Activated CD4-positive, alpha-beta T cell treated with anti-CD3 and anti-CD28 coated beads for 1 hour (primary cell): ENCODE data around the gene TPD52L2.
"Not testable (repeated sequence)": the region's sequence is repeated elsewhere in the genome, so short reads cannot be mapped to it uniquely, and the experiment has no call there.

Experiments used
- DNase-seq: peaks from one replicate; pipeline ENCODE4 v3.0.0-alpha.2; 2020

The TPD52L2 gene

DNA sequence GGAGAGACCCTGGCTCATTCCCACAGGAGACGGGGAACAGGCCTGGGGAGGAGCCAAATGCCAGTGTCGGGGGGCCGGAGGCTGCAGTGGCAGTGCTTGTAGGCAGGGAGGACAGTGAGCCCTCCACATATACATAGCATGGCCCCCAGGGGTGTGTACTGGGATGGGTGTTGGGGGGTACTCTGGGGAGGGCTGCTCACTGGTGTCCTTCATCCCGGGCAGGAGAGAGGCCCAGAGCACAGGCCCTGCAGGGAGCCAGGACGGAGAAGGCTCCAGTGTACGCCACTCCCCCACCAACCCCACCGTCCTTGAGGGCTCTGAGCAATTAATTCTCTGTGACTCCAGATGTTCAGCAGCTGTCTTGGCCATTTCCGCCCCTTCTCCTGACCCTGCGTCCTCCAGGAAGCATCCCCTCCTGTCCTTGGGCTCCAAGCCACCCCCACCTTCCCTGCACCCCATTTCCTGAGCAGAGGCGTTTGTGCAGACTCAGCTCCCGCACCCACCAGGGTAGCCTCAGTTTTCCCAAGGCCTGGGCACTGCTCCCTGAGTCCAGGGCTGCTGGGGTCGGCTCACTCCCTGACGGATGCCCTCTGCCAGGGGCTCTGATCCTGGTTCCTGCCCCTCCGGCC lies 7.2 kb upstream of the TPD52L2 start:
- DNase-seq, result no peak

DNA sequence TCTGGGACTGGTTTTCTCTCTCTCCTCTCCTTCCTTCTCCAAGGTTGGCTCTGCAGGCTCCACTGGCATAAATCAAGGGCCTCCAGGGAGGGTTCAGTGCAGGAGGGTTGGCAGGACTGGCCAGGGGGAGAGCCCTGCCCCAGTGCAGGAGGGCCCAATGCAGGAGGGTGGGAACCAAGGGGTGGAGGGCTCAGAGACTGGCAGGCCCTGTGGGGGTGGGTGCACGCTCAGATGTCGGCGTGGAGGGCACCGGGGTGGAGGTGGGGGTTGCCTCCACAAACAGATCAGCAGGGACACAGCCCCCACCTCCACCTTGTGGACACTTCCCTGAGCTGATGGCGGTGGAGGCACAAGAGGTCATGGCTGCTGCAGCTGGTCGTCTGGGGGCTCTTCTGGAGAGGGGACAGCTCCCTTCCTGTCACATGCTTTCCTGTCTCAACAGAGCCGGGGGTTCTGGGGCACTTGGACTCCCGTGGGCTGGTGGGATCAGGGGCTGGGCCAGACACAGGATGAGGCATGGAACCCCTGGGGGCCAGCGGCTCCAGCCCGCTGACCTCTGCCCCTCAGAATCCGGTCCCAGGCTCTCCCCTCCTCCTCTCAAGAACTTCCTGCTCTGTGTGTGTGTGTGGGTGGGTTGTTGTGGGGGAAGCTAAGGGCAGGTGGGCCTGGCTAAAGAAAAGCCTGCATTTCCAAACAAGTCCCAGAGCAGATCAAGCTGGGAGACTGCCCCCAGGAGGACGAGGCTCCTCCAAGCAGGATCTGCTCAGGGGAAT lies 6.5 kb upstream of the TPD52L2 start:
- no peak for DNase-seq

DNA sequence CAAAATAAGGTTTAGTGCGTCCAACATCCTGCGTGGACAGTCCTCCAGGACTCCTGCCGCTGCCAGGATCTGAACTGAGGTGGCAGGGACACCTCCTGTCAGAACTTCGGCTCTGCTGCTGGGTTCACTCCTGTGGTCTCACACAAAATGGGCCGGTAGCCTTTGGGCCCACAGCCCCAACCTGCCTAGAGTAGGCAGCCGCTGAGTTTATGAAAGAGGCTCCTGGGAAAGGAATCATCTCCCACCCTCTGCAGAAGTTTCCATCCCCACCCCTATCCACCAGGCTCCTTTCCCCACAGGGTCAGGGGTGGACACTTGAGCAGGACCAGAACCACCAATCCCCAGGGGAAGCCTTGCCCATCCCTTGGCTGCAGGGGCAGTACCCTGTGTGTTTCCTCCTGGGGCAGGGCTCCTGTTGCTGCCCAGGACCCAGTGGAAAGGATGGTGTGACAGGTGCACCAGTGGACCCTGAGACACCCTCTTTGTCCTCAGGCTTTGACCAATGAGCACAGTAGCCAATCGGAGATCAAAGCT lies 5.8 kb upstream of the TPD52L2 start:
- DNase-seq, result no peak

DNA sequence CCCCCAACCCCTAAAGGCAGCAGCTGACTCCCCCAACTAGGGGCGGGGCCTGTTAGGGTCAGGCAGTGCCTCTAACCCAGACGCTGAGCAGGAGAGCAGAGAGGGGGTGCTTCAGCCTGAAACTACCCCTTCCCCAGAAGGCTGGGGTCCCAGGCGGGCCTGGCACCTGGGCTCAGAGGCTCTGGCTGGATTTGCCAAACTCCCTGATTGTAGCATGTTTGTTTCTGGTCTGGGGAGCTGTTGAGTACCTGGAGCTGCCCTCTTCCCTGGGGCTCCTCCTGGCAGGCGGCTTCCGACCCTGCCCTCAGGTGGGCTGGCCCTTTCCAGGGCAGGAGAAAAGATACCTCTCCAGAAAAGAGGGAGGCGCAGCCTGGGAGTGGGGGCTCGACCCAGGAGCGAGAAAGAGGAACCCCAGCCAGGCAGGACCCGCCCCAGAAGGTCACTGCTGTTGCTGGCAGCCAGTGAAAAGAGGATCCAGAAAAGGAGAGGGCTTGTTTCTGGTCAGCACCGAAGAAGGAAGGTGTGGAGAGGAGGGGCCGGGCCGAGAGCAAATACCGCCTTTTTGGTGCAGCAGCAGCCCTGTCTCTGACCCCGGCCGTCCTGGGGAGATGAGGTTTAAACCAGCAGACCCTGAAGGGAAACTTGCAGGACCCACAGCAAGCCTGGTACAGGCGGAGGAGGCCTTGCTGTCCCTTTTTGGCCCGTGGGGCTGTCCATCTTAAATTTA lies 4.6 kb upstream of the TPD52L2 start:
- DNase-seq, result no peak

DNA sequence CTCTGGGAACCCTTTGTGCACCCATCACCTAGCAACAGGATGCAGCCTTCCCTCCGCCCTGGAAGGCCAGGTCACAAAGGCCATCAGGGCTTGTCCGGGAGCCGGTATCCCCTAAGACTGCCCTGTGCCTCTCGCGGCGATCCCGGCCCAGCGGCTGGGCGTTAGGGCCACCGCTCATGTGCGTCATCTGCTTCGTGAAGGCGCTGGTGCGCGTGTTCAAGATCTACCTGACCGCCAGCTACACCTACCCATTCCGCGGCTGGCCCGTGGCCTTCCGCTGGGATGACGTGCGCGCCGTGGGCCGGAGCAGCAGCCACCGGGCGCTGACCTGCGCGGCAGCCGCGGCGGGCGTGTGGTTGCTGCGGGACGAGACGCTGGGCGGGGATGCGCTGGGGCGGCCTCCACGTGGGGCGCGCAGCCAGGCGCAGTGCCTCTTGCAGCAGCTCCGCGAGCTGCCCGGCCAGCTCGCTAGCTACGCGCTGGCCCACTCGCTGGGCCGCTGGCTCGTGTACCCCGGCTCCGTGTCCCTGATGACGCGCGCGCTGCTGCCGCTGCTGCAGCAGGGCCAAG lies 3.6 kb upstream of the TPD52L2 start, which contains the start of gene ABHD16B:
ABHD16B (plus strand) TSS at position 134 of the 570 bp plus-strand sequence; CDS start at position 177, 43 bp downstream.
- DNase-seq, result no peak

DNA sequence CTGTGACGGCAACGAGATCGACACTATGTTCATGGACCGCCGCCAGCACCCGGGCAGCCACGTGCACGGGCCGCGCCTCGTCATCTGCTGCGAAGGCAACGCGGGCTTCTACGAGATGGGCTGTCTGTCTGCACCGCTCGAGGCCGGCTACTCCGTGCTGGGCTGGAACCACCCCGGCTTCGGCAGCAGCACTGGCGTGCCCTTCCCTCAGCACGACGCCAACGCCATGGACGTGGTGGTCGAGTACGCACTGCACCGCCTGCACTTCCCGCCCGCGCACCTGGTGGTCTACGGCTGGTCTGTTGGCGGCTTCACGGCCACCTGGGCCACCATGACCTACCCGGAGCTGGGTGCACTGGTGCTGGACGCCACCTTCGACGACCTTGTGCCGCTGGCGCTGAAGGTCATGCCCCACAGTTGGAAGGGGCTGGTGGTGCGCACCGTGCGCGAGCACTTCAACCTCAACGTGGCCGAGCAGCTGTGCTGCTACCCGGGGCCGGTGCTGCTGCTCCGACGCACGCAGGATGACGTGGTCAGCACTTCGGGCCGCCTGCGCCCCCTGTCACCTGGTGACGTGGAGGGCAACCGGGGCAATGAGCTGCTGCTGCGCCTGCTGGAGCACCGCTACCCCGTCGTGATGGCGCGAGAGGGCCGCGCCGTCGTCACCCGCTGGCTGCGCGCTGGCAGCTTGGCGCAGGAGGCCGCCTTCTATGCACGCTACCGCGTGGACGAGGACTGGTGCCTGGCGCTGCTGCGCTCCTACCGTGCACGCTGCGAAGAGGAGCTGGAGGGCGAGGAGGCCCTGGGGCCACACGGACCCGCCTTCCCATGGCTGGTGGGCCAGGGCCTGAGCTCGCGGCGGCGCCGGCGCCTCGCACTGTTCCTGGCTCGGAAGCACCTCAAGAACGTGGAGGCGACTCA lies 2.8 kb upstream of the TPD52L2 start:
- DNase-seq, result no peak

DNA sequence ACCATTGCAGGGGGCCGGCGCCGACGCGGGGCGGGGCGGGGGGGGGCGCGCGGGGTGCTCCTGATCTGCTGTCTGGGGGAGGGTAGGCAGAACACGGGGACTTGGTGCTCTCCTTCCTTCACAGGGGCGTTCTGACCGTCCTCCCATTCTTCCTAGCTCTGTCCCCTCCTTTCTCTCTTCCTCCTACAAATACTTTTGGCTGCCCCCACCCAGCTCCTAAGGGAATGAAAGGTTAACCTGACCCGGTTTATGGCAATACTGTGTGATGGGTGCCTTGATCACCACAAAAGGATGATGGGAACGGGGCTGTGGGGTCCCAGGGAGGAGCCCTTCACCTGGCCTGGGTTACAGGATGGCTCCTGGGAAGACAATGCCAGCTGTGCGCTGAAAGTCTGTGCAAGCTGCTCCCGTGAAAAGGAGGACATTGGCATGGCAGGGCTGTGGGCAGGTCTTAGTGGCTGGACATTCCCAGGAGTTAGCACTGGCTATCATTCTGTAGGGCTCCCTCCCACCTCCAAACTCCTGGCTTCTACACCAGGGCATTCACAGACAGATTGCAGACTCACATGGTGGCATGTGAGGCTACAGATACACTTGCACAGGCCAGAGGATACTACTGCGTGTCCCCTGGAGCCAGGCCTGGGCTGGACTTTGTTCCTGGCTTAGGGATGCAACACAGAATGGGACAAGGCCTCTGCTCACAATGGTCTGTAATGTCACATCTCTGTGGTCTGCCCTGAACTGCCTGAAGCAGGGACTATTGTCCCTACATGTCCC lies 1.9 kb upstream of the TPD52L2 start:
- no peak for DNase-seq

DNA sequence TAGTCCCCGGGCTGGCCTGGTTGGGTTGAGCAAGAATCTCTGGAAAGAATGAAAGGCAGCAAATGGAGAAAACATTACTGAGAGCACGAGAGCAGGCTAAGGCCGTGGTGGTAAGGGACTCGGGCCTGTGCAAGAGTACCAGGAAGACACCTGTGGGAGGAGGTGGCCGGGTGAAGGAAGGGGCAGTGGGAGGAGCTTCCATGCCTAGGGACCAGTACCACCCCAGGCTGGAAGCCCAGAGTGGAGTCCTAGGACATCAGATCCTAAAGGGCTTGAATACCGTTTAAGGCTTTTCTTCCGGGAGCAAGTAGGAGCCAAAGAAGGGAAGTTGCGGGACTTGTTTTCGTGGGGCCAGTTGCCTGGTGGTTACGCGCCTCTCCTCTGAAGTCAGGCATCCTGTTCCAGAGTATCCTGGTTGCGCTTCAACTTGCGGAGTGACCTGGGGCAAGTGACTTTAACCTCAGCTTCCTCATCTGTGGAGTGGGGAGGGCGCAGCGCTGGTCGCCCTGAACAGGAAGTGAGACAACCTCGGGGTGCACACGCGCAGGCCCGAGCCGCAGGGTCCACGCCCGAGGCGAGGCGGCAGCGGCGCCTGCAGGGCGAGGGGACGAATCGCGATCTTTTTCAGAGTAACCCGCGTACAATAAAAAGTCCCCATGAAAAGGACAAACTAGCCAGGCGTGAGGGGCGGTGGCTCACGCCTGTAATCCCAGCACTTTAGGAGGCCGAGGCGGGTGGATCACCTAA lies 1.1 kb upstream of the TPD52L2 start:
- DNase-seq, result peak; percentile 65

DNA sequence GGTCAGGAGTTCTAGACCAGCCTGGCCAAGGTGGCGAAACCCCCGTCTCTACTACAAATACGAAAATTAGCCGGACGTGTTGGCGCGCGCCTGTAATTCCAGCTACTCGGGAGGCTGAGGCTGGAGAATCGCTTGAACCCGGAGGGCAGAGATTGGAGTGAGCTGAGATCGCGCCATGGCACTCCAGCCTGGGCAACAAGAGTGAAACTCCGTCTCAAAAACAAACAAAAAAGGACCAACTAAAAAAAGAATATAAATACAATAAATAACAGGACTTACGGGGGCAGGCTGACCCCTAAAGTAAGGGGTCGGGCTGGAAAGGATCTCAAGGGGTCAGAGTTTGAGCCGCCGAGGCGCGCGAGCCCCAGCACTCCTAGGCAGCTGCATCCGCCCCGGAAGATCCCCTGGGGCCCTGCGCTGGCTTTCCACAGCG lies 509 bp upstream of the TPD52L2 start:
- DNase-seq, result no peak

DNA sequence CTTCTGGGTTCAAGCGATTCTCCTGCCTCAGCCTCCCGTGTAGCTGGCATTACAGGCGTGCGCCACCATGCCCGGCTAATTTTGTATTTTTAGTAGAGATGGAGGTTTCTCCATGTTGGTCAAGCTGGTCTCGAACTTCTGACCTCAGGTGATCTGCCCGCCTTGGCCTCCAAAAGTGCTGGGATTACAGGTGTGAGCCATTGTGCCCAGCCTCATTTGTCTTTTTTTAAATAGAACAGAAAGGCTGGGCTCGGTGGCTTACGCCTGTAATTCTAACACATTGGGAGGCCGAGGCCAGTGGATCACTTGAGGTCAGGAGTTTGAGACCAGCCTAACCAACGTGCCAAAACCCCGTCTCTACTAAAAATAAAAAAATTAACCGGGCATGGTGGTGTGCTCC lies 2.0 kb downstream of the TPD52L2 start:
- DNase-seq, result not testable (repeated sequence)

DNA sequence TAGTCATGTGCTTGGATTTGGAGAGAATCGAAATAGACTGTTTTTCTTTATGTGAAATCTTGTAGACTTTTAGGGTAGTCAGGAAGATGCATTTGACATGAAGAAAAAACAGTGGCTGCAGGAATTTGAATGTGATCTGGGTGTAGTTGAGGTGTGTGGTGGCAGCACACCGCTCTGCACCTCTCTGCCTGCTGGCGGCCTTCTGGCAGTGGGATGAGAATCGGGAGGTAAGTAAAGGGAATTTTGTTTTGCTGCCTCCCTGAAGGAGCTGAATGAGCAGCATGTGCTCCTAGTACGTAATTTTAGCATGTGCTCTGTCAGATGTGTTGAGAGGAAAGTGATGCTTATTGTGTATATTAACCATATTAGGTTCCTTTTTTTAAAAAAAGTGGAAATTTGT lies 3.2 kb downstream of the TPD52L2 start:
- no peak for DNase-seq

DNA sequence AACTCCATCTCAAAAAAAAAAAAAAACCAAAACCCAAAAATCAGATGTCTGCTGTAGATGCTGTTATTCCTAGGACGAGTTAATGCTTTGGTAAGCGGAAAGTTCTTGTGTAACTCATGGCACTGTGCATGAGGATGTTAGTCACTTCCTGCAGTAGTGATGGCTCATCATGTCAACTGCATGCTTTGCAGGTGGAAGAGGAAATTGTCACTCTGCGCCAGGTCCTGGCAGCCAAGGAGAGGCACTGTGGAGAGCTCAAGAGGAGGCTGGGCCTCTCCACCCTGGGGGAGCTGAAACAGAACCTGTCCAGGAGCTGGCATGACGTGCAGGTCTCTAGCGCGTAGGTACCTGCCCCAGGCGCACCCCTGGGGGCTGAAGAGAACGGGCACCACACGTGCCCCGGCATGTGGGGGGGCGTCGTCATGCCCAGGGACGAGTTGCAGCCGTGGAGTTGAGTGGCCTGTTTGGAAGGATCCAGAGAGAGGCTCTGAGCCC lies 8.5 kb downstream of the TPD52L2 start:
- DNase-seq, result no peak

DNA sequence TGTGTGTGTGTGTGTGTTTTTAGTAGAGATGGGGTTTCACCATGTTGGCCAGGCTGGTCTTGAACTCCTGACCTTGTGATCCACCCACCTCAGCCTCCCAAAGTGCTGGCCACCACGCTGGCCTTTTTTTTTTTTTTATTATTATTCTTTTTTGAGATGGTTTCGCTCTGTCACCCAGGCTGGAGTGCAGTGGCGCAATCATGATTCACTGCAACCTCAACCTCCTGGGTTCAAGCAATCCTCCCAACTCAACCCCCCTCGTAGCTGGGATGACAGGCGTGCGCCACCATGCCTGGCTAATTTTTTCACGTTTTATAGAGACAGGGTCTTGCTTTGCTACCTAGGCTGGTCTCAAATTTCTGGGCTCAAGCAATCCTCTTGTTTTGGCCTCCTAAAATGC lies 9.2 kb downstream of the TPD52L2 start:
- not testable (repeated sequence) for DNase-seq

DNA sequence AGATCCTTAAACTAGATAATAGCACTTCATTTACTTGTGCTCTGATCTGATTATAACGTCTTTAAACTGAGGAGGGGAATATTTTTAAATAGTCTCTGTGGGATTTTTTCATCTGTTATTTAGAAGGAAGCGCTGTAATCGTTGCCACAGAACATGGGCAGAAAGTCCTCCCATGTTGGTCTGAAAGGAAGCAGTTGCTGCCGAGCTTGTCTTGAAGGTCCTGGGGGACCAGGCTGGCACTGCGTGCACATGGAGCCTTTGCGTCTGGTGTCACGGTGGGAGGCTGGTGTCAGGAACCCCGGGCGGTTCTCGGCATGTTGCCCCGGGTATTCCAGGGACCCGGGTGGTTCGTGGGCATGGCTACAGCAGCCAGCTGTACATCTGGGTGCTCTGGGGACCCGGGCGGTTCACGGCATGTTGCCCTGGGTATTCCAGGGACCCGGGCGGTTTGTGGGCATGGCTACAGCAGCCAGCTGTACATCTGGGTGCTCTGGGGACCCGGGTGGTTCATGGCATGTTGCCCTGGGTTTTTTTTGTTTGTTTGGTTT lies 11.5 kb downstream of the TPD52L2 start:
- no peak for DNase-seq

DNA sequence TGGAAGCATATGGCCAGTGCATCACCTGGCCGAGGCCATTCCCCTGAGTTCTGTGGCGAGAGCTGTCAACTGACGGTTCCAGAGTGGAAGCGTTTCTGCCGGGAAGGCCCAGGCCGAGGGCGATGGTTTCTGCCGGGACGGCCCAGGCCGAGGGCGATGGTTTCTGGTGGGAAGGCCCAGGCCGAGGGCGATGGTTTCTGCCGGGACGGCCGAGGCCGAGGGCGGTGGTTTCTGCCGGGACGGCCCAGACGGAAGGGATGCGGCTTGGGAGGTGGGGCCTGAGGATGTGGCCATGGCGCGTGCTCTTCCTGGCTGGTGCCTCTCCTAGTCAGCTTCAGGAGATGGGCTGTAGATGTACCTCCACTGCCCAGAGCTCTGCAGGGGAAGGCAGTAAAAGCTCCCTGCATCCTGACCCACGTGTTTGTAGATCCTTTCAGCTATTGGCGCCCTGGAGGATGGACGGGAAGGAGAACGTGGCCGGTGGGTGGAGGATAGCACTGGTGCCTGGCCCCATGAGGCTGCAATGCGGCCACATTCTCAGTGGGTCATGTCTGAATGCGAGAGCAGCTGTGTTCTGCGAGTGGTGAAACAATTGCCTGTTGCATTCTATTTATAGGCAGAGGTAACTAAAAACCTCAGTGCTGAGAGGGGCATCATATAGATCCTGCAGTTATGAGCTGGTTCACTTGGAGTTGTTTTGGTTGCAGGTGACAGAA lies 12.8 kb downstream of the TPD52L2 start:
- DNase-seq, result no peak

DNA sequence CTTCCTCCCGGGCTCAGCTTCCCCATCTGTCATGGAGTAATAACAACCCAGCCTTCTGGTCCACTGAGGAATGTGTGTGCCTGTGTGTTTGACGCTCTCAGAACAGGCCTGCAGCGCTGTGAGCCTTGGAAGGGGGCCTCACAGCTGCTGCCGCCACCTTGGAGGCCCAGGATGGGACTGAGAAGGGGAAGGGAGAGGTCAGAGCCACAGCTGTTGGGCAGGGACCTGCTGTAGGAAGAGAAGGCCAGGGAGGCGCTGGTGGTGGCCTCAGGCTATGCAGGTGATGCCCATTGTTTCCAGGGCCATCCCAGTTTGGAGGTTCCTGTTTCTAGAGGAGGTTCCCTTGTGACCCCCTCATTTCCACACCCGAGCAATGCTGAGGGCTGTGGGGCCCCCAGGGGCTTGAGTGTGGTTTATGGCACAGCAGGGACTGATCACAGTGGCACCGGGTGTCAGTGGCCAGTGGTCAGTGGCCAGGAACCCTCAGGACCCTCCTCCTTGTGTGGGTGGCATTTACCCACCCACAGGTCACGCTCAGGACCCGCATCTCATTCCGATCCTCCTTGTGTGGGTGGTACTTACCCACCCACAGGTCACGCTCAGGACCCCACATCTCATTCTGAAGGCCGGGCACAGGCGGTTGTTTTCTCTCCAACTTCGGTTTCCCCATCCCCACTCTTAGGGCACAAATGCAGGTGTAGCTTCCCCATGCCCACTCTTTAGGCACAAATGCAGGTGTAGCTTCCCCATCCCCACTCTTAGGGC lies 14.0 kb downstream of the TPD52L2 start:
- no peak for DNase-seq

DNA sequence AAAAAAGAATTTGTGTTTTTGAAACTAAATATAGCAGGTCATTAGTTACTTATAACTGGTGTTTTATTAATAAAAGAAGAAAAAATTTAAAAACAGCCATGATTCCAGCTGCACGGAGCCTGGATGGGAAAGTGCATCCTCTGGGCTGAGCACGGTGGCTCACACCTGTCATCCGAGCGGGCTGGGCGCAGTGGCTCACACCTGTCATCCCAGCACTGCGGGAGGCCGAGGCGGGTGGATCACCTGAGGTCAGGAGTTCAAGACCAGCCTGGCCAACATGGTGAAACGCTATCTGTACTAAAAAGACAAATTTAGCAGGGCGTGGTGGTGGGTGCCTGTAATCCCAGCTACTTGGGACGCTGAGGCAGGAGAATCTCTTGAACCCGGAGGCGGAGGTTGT lies 15.8 kb downstream of the TPD52L2 start:
- DNase-seq, result not testable (repeated sequence)

DNA sequence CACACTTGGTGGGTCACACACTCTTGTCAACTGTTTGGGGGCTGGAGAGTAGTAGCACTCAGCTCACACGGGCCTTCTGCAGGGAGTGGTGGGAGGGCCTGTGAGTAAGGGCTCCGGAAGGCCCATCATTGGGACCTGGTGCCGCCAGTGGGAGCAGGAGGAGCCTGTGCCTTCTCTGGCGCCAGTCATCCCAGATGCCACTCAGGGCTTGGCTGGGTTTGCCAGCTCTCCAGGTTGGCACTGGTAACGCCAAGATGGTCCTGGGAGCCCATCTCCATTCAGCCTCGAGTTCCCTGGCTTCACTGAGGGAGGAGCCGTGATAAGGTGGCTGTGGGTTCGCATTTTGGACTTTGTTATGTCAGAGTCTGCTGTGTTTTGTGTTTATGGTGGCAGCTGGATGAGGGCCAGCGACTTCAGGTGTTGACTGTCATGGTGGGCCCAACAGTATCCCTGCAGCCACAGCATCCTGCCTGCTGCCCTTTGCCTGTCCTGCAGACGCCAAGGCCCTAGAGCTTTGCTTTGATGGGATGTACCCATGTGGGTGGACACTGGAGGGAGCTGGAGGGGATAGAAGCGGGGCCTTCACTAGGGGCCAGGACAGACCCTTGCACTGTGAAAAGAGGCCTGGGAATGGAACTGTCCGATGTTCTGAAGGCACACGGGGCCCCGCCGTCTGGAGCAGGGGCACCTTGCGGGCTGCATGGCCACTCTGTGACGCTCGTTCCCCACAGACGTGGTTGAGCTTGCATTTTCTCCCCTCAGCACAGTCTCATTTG lies 16.6 kb downstream of the TPD52L2 start:
- DNase-seq, result no peak
